Upper lobe of left lung (tissue), 6 donors: ENCODE data around the gene ISG15. TPM values are rescaled to one million over a fixed set of nuclear protein-coding genes. Genes with fewer than 3 reads are reported as not detected.

Experiments used
- ATAC-seq, 2 donors: fragments of 200-7000 bp; cut with Tn5 transposase; one replicate each; pipeline ENCODE4 v1.9.1; 2022; ENCODE audit warnings: mild to moderate bottlenecking in 2 of 2, moderate library complexity in 2 of 2; ENCODE audit not compliant: low FRiP score in 2 of 2
- DNase-seq, 2 donors: peaks; one replicate each; pipeline ENCODE4 v3.0.0-alpha.2; 2019 to 2020
- H3K27ac ChIP-seq, 4 donors: fragments of 200-600 bp; sonication (generic); one replicate each; pipeline ENCODE4 v1.5.1; 2016 to 2019
- H3K27me3 ChIP-seq, 4 donors: fragments of 200-600 bp; sonication (generic); one replicate each; pipeline ENCODE4 v1.5.1; 2017 to 2019
- H3K36me3 ChIP-seq, 4 donors: fragments of 200-600 bp; sonication (generic); one replicate each; pipeline ENCODE4 v1.5.1; 2016 to 2019
- H3K4me1 ChIP-seq, 4 donors: fragments of 200-600 bp; sonication (generic); one replicate each; pipeline ENCODE4 v1.5.1; 2018 to 2019
- H3K4me3 ChIP-seq, 4 donors: fragments of 200-600 bp; sonication (generic); one replicate each; pipeline ENCODE4 v1.5.1; 2017 to 2019; ENCODE audit warnings: mild to moderate bottlenecking in 2 of 4, moderate library complexity in 1 of 4
- H3K9me3 ChIP-seq, 4 donors: fragments of 200-600 bp; sonication (generic); one replicate each; pipeline ENCODE4 v1.5.1; 2018 to 2019
- EP300 ChIP-seq, 4 donors: sonication (generic); formaldehyde crosslinking; IDR thresholded peaks; one replicate each; pipeline ENCODE4 v1.5.1; 2017; ENCODE audit warnings: antibody characterized with exemption in 4 of 4, control low read depth in 2 of 4
- POLR2A ChIP-seq, 4 donors: fragments of 450-650 bp; IDR thresholded peaks; one replicate each; pipeline ENCODE4 v1.5.1; 2016 to 2017; ENCODE audit warnings: antibody characterized with exemption in 4 of 4, mild to moderate bottlenecking in 2 of 4
- POLR2AphosphoS5 ChIP-seq, 2 donors: sonication (generic); formaldehyde crosslinking; IDR thresholded peaks; one replicate each; pipeline ENCODE4 v1.5.1; 2017; ENCODE audit warnings: antibody characterized with exemption in 2 of 2
- WGBS, 2 donors: methylation state at CpG; one replicate each; pipeline ENCODE4 v1.1.5; 2017 to 2018; 5-methylcytosine and 5-hydroxymethylcytosine counted together
- total RNA-seq, 6 donors: library from RNA; depleted of rRNA in 4 of 6; stranded (reverse); fragments of >200 nt in 4 of 6; gene quantifications; one replicate each; pipeline versions ENCODE4 v1.1.0 to v1.2.1, GENCODE V29; 2016 to 2021
- TF ChIP-seq, protein P1 (sequence below), 6 experiments: fragments of 450-650 bp in 4 of 6; fragments of 200-600 bp in 2 of 6; sonication (generic) in 2 of 6; IDR thresholded peaks; one replicate each; pipeline ENCODE4 v1.5.1; 2016 to 2019; ENCODE audit warnings: antibody characterized with exemption in 6 of 6
- donor health status: DM: no; HTN: no; CAD: no; lungs with moderate emphysema.
- donor health status: DM: no; HTN: yes; CAD: no; lungs with severe emphysema.

Gene ISG15
- total RNA-seq, 6 donors from 2014 or later: 32.5 to 180 (median 63.8) TPM

DNA sequence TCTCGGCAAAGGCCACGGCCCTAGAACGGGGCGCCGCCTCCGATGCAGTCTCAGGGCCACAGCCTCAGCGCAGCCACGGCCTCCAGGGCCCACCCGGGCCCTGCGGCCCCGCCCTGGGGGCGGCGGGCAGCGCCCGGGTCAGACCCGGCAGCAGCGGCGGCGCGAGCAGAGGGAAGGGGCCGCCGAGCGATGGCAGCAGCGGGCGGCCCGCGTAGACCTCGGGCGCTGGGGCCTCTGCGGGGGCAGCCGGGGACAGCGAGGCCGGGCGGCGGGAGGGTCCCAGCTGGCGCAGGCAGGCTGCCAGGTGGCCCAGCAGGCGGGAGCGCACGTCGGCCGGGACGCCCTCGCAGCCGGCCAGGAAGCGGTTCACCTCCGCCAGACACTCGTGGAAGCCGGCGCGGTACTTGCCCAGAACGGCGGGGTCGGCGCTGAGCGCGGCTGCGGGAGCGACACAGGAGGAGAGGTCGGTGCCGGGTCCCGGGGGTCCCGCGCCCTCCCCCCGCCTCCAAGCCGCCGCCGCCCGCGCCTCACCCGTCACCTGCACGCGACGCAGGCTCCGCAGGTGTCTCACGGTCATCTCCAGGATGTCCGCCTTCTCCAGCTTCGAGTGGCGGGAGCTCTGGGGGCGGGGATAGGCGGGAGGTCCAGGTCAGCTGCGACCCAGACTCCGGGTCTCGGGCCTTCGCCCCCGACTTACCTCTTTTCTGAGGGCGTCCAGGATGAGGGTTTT, 14.1 kb upstream of the ISG15 start:
- TF ChIP-seq, protein P1, sequence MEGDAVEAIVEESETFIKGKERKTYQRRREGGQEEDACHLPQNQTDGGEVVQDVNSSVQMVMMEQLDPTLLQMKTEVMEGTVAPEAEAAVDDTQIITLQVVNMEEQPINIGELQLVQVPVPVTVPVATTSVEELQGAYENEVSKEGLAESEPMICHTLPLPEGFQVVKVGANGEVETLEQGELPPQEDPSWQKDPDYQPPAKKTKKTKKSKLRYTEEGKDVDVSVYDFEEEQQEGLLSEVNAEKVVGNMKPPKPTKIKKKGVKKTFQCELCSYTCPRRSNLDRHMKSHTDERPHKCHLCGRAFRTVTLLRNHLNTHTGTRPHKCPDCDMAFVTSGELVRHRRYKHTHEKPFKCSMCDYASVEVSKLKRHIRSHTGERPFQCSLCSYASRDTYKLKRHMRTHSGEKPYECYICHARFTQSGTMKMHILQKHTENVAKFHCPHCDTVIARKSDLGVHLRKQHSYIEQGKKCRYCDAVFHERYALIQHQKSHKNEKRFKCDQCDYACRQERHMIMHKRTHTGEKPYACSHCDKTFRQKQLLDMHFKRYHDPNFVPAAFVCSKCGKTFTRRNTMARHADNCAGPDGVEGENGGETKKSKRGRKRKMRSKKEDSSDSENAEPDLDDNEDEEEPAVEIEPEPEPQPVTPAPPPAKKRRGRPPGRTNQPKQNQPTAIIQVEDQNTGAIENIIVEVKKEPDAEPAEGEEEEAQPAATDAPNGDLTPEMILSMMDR (IDR thresholded peaks at IDR 0.05): peak in 2 of 6 experiments; percentile 10 to 24
- no peak for TF ChIP-seq POLR2AphosphoS5 (IDR thresholded peaks at IDR 0.05)
- TF ChIP-seq POLR2A (IDR thresholded peaks at IDR 0.05): peak in 1 of 4 donors; percentile 22
- no peak for TF ChIP-seq EP300 (IDR thresholded peaks at IDR 0.05)
- H3K27me3 ChIP-seq: peaks cover 0 to 41% (median 18%) of the 10 kb centered on the region in 4 donors
- peak in 1 of 2 donors; percentile 4 for ATAC-seq
- peak in 1 of 2 donors; percentile 89 for DNase-seq
- H3K9me3 ChIP-seq: no peaks in the 10 kb centered on the region
- H3K27ac ChIP-seq: peak overlapping the region; percentile 80 to 98 (median 97)
- peak overlapping the region; percentile 40 to 72 (median 64) for H3K4me3 ChIP-seq
- 1 to 2% methylated on average over 39 to 65 of the region's 86 CpGs for WGBS, 2 donors
- H3K36me3 ChIP-seq: no peaks in the 10 kb centered on the region
- H3K4me1 ChIP-seq: peaks cover 25 to 46% (median 39%) of the 10 kb centered on the region in 4 donors

DNA sequence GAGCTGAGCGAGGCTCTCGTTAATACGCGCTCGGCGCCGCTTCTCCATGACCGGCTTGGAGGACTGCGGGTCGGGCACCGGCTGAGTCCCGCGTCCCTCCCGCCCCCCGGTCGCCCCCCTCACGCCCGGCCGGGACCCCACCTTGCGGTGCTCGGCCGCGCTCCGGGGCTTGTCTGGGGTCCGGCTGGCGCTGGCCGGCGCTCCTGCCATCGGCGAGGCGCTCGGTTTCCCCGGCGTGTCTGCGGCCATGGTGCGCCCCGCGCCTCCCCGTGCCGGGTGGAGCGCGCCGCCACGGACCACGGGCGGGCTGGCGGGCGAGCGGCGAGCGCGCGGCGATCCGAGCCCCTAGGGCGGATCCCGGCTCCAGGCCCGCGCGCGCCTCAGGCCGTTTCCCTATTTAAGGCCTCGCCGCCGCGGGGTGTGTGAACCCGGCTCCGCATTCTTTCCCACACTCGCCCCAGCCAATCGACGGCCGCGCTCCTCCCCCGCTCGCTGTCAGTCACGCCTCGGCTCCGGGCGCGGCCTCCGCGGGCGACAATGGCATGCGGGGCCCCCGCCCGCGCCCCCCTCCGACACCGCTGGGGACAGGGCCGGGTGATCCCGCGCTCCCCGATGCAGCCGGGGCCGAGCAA, 13.5 kb upstream of the ISG15 start, which contains the start of gene HES4:
Gene HES4 (minus strand): TSS at position 373 of the 632 bp plus-strand sequence. CDS start 124 bp downstream, at position 249.
- peak within 1 kb of the TSS; percentile 40 to 72 (median 64) for H3K4me3 ChIP-seq
- peaks cover 30 to 53% (median 45%) of the 10 kb centered on the region in 4 donors for H3K4me1 ChIP-seq
- TF ChIP-seq POLR2AphosphoS5 (IDR thresholded peaks at IDR 0.05) (peak; percentile 40 to 69), POLR2A (IDR thresholded peaks at IDR 0.05) (peak in 3 of 4 donors; percentile 79 to 91 (median 86)), EP300 (IDR thresholded peaks at IDR 0.05) (peak in 1 of 4 donors; percentile 49)
- TF ChIP-seq, protein P1 (IDR thresholded peaks at IDR 0.05): peak in 1 of 6 experiments; percentile 3
- H3K9me3 ChIP-seq: no peaks in the 10 kb centered on the region
- peaks cover 0 to 41% (median 18%) of the 10 kb centered on the region in 4 donors for H3K27me3 ChIP-seq
- peak within 1 kb of the TSS; percentile 96 to 98 (median 98) for H3K27ac ChIP-seq
- H3K36me3 ChIP-seq: no peaks in the 10 kb centered on the region
- ATAC-seq (peak; percentile 86 to 88), DNase-seq (peak; percentile 91 to 96)
- WGBS, 2 donors: 1 to 3% methylated on average over 5 to 32 of the region's 95 CpGs

DNA sequence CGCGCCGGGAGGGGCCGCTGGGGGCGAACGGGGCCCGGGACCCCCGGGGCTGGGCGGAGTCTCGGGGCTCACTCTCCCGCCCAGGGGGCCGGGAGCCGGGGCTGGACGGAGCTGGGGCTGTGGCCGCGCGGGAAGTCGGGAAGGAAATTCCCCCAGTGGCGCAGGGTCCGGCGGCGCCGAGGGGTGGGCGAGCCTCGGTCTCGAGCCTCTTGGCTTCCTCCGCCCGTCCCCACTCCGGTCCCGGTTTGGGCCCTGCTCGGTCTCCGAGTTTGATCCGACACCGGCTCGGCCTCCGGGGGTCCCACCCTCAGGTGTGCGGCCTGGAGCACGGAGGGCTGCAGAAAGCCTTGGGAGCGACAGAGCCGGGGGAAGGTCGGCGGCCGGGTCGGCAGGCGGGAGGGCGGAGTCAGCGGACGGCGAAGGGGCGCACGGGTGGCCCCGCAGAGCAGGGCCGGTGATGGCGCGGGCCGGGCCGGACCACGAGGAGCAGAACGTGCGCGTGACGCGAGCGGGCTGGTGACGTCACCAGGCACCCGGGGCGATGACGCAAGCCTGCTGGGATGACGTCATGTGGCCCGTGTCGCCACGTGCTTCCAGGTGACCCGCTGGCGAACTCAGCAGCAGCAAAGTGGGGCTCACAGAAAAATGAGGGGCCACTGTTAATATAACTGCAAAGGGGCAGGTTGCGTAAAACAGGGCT, 12.8 kb upstream of the ISG15 start:
- Histone ChIP-seq H3K9me3 (no peaks in the 10 kb centered on the region), H3K27me3 (peaks cover 0 to 41% (median 18%) of the 10 kb centered on the region in 4 donors), H3K4me1 (peaks cover 36 to 60% (median 52%) of the 10 kb centered on the region in 4 donors), H3K36me3 (no peaks in the 10 kb centered on the region), H3K27ac (peak overlapping the region; percentile 96 to 98 (median 98)), H3K4me3 (peak overlapping the region; percentile 29 to 72 (median 64))
- TF ChIP-seq, protein P1 (IDR thresholded peaks at IDR 0.05): peak in 2 of 6 experiments; percentile 44 to 46
- peak in 2 of 4 donors; percentile 13 to 88 for TF ChIP-seq EP300 (IDR thresholded peaks at IDR 0.05)
- peak; percentile 83 to 94 for TF ChIP-seq POLR2AphosphoS5 (IDR thresholded peaks at IDR 0.05)
- no peak for TF ChIP-seq POLR2A (IDR thresholded peaks at IDR 0.05)
- ATAC-seq (peak; percentile 64 to 71), DNase-seq (peak; percentile 63 to 97)
- WGBS, 2 donors: 0 to 3% methylated on average over 4 to 8 of the region's 75 CpGs

DNA sequence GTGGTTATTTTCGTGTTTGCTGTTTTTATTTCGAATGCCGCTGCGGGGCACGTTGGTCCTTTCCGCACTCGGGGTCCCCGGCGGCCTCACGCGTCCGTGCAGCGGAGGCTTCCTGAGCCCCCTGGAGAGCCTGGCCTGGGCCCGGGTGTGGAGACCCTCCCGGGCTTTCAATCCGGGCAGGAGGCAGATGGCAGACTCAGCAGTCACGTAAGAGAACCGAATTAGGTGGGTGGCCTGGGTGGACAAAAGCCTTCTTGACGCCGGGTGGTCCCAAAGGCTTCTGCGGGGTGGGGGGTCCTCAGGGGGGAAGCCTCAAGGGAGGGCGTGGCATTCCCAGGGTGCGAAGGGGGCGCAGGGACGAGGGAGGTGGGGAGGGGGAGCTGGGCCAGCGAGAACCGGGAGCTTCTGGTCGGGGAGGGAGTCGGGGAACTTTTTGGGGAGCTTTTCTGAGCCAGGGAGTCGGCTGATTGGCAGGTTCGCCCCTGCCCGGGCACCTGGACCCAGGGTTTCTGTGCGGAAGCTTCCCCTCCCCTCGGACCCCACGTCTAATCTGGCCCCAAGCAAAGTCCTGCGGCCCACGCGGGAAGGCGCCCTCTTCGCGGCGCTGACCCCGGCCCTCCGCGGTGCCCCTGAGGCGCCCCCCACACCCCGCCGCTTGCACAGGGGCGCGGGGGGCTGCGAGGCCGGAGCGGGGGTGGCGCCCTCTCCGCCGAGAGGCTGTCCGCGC, 12.1 kb upstream of the ISG15 start:
- Histone ChIP-seq H3K27me3 (peaks cover 0 to 41% (median 18%) of the 10 kb centered on the region in 4 donors), H3K4me1 (peaks cover 41 to 62% (median 56%) of the 10 kb centered on the region in 4 donors), H3K4me3 (peak overlapping the region; percentile 29 to 72 (median 64)), H3K9me3 (no peaks in the 10 kb centered on the region), H3K27ac (peak overlapping the region; percentile 96 to 98 (median 98)), H3K36me3 (no peaks in the 10 kb centered on the region)
- TF ChIP-seq, protein P1 (IDR thresholded peaks at IDR 0.05): peak in 1 of 6 experiments; percentile 1
- no peak for TF ChIP-seq POLR2AphosphoS5 (IDR thresholded peaks at IDR 0.05)
- 1 to 2% methylated on average over 21 to 45 of the region's 58 CpGs for WGBS, 2 donors
- ATAC-seq (no peak), DNase-seq (no peak)
